AG20443 (cell line): ENCODE results near the gene GLMN.

Source experiments
- DNase-seq: peaks from one replicate; pipeline ENCODE4 v3.0.0; 2012; ENCODE audit warnings: low spot score, mixed read lengths

Gene GLMN

GRCh38 chr1:92298573-92299476 is at the start of gene GLMN, which contains the start of gene RPAP2:
Gene GLMN, minus strand, starts transcription at chr1:92298987. Its CDS starts 988 bp downstream, at chr1:92297999.
Gene RPAP2, plus strand, starts transcription at chr1:92299059. Its CDS starts 15 bp downstream, at chr1:92299074.
- peak; percentile 97 for DNase-seq

- no peak for DNase-seq
These were observed 48.3 kb upstream of the GLMN start for GRCh38 chr1:92346866-92347640.

- DNase-seq: no peak
These were observed 44.3 kb upstream of the GLMN start for GRCh38 chr1:92343061-92343460.

GRCh38 chr1:92342401-92342800 is 43.6 kb upstream of the GLMN start:
- no peak for DNase-seq

- no peak for DNase-seq
These were observed 41.4 kb upstream of the GLMN start for GRCh38 chr1:92340154-92340553.

GRCh38 chr1:92333668-92334067 is 34.9 kb upstream of the GLMN start:
- DNase-seq: no peak

GRCh38 chr1:92329347-92330129 is 30.8 kb upstream of the GLMN start:
- no peak for DNase-seq

GRCh38 chr1:92327794-92328193 is 29.0 kb upstream of the GLMN start:
- DNase-seq: no peak

GRCh38 chr1:92326681-92327080 is 27.9 kb upstream of the GLMN start:
- no peak for DNase-seq

GRCh38 chr1:92324784-92325183 is 26.0 kb upstream of the GLMN start:
- DNase-seq: no peak

- no peak for DNase-seq
These were observed 25.0 kb upstream of the GLMN start for GRCh38 chr1:92323473-92324453.

GRCh38 chr1:92317836-92318493 is 19.2 kb upstream of the GLMN start:
- DNase-seq: no peak

- DNase-seq: no peak
These were observed 17.2 kb upstream of the GLMN start for GRCh38 chr1:92315766-92316599.

GRCh38 chr1:92314024-92314423 is 15.2 kb upstream of the GLMN start:
- no peak for DNase-seq

- DNase-seq: peak; percentile 33
These were observed 11.4 kb upstream of the GLMN start for GRCh38 chr1:92310185-92310597.

- DNase-seq: no peak
These were observed 9.2 kb upstream of the GLMN start for GRCh38 chr1:92307980-92308379.

- no peak for DNase-seq
These were observed 7.2 kb upstream of the GLMN start for GRCh38 chr1:92306020-92306419.

- DNase-seq: no peak
These were observed 2.2 kb upstream of the GLMN start for GRCh38 chr1:92301021-92301420.

- no peak for DNase-seq
These were observed 827 bp upstream of the GLMN start for GRCh38 chr1:92299477-92300150.
